Vagina (tissue), 2 donors: ENCODE results near the gene LRRC42.

ENCODE experiments used
- CTCF ChIP-seq, 3 experiments: fragments of 450-650 bp in 2 of 3; fragments of 200-600 bp in 1 of 3; sonication (generic) in 1 of 3; IDR thresholded peaks; one replicate each; pipeline ENCODE4 v1.5.1; 2017 to 2019; ENCODE audit warnings: antibody characterized with exemption in 3 of 3, mild to moderate bottlenecking in 2 of 3, moderate library complexity in 2 of 3
- POLR2A ChIP-seq, 2 donors: fragments of 450-650 bp; IDR thresholded peaks; one replicate each; pipeline ENCODE4 v1.6.1; 2017; ENCODE audit warnings: antibody characterized with exemption in 2 of 2, mild to moderate bottlenecking in 2 of 2, moderate library complexity in 2 of 2

- TF ChIP-seq CTCF (IDR thresholded peaks at IDR 0.05) = no peak
- TF ChIP-seq POLR2A (IDR thresholded peaks at IDR 0.05) = no peak
These were observed 17.3 kb downstream of the LRRC42 start for GRCh38 chr1:53963460-53963859.
